Iris pigment epithelial cell (primary cell): ENCODE measurements around the gene RAB43.

Experiments
- DNase-seq: peaks from one replicate; pipeline ENCODE4 v3.0.0-alpha.2; 2011; ENCODE audit warnings: low read depth

RAB43 gene

DNA sequence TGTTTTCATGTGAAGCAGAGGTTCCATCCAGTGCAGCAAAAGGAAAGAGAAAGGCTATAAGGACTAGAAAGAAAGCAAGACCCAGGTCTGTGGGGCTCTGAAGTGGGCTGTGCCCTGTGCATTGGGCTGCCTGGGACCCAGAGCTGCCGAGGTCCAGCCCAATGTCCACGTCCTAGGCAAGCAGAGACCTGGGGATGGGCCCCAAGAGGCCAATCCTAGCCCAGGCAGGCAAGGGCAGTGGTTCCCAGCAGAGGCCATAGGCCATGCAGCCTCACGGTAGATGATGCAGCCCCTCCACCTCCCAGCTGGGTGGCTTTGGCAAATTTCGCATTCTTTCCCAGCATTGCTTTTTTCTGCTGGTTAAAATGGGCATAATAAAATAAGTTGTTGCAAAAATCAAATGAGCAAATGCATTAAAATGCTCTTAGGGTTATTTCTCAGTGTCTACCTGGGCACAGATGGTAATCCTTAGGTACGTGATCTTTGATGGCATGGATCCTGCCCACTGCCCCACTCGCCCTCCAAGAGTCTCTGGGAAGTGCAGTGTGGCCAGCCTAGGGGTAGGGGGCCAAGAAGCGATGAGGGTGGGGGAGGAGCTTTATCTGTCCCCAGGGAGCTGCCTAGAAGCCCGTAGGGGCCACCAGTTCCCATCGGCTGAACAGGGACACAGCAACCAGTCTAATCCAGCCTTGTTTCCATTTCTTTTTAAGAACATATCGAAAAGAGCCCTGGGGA lies 83.3 kb downstream of the RAB43 start:
- DNase-seq: no peak
